GM18499 (cell line): ENCODE measurements around the gene HDAC4.

Source experiments
- ATAC-seq: cut with Tn5 transposase; IDR thresholded peaks from one replicate; pipeline ENCODE4 v1.9.1; 2021; ENCODE audit warnings: moderate number of reproducible peaks; ENCODE audit not compliant: insufficient read depth, unreplicated experiment

HDAC4 gene

GRCh38 chr2:239355139-239355538 is 45.7 kb downstream of the HDAC4 start:
- no peak for ATAC-seq

- no peak for ATAC-seq
Observed at GRCh38 chr2:239354791-239355136, 46.1 kb downstream of the HDAC4 start.

DNA sequence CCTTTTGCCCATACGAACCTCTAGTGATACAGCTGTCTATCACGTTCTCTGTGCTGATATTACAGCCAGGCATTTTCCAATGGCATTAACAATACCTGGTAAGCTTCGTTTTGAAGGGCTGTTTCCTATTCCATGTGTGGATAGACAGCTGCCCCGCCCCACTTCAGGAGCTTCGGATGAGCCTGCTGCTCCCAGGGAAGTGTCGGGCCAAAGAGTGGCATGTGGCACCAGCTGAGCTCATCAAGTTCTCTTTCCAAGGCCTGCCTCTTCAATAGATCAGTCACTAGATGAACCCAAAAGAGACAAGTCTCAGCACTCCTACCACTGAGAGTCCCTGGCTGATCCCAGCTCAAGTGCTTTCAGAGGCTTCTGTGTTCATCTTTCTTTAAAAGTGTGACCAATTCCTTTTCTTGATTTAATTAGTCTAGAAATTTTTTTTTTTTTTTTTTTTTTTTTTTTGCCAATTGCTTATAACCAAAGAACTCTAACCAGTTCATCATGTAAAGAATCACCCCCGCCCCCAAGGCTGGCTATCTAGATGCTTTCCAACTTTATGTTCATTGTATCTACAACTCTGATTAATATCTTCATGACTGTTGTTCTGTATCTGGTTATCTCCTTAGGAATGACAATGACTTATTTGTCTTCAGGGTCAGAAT is 46.6 kb downstream of the HDAC4 start:
- ATAC-seq: no peak

DNA sequence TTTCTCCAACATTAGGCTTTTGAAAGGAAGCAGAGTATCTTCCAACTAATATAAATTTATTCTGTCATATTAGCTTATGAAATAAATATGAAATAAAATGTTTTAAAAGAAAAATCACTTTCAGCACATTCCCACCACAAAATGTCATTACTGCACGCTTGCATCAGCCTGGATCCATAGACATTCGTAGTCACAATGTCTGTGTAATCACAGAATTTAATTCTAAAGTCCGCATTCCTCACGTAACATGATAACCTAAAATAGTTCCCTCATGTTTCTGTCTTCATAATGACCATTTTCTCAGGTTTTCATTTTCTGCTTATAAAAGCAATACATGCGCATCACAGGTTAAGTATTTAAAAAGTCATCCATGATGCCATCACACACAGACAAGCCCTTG is 47.1 kb downstream of the HDAC4 start:
- no peak for ATAC-seq

DNA sequence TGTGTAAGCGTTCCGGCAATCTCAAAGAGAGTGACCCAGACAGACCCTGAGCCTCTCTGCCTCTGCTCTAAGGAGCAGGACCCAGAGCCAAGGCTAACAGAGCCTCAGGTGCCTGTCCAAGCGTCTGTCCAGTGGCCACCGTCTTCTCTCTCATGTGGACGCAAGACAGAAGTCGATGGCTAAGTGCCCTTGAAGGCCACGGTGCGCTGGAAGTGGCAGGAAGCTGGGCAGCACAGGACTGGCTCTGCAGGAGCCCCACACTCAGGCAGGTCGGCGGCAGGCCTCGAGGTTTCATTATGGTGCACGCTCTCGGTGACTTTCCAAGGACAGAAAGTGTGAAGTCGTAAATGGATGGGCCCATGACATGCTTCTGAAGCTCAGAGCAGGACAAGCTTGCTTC is 49.1 kb downstream of the HDAC4 start:
- ATAC-seq: no peak

DNA sequence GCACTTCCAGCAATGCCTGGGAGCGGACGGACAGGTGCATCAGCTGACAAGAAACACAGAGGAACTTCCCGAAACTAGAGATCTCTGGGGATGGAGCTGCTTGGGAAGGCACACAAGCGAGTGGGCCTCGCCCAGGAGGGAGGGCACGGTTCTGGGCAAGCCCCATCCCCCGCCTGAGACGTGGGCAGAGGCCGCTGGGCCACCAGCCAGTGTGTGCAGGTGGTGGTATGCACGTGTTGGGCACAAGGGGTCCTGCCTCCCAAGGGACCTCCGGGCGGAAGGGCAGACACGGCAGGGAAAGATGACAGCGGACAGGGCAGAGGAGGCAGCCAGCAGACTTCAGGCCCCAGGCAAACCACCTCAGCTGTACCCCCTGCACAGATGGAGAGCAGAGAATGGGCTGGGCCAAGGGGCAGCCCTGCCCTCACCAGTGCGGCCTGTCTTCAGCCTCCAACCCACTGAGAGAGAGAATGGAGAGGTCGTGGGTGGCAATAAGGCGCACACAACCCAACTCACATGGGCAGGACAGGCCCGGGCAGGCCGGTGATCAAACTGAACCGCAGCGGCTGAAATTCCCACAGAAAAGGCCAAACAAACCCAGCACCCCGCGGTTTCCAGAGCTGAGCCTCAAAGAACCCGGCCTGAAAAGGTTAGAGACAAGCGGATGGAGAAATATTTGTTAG is 51.2 kb downstream of the HDAC4 start:
- ATAC-seq: no peak

GRCh38 chr2:239348563-239349452 is 52.0 kb downstream of the HDAC4 start:
- ATAC-seq: no peak

GRCh38 chr2:239346676-239347075 is 54.1 kb downstream of the HDAC4 start:
- ATAC-seq: no peak

DNA sequence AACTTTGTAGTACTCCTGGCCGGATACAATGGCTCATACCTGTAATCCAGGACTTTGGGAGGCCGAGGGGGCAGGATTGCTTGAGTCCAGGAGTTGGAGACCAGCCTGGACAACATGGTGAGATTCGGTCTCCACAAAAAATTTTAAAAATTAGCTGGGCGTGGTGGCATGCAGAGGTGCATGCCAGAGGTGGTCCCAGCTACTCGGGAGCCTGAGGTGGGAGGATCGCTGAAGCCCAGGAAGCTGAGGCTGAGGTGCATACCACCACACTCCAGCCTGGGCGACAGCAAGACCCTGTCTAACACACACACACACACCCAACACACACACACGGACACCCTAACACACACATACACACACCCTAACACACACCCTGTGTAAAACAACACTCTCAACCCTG is 55.6 kb downstream of the HDAC4 start:
- no peak for ATAC-seq

GRCh38 chr2:239344857-239345216 is 56.0 kb downstream of the HDAC4 start:
- ATAC-seq: no peak

DNA sequence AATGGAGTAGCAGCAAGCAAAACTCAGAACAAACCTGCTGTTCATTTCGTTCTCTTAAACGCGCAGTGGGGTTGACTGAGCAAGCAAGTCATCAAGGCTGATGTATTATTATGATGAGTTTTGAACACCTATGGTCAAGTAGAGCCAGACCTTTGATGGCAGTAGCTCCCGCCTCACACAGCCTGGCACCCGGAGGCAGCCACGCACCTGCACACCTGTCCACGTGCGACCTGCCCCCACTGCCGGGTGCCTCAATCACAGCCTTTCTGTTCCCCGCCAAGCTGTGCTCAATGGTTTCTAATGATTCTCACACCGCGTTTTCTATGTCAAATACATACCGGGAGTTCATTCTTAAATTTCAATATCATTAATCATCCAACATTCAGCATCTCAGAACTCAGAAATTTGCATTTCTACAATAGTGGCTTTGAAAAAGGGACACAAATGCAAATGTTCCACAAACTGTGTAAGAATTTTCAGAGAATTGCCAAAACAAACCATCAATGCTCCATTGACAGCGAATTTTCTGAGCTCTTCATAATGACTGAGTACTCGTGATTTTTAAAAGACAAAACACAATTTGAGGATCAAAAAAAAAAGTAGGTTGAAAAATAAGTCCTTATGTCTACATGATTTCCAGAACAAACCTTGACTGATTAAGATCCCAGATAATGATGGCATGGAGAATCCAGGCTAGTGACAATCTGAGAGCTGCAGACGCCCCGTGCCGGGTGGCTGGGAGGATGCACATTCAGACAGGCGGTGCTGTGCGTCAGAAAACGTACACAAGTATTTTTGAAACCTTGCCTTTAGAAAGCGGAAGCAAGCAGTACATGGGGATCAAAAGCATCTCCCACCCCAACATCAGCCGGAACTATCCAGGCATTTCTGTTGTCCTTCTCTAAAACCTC is 56.6 kb downstream of the HDAC4 start:
- no peak for ATAC-seq

GRCh38 chr2:239343460-239343859 is 57.4 kb downstream of the HDAC4 start:
- no peak for ATAC-seq

- no peak for ATAC-seq
Observed at GRCh38 chr2:239341840-239342239, 59.0 kb downstream of the HDAC4 start.

- no peak for ATAC-seq
Observed at GRCh38 chr2:239341146-239341732, 59.6 kb downstream of the HDAC4 start.

GRCh38 chr2:239339726-239340601 is 60.9 kb downstream of the HDAC4 start:
- ATAC-seq: no peak

DNA sequence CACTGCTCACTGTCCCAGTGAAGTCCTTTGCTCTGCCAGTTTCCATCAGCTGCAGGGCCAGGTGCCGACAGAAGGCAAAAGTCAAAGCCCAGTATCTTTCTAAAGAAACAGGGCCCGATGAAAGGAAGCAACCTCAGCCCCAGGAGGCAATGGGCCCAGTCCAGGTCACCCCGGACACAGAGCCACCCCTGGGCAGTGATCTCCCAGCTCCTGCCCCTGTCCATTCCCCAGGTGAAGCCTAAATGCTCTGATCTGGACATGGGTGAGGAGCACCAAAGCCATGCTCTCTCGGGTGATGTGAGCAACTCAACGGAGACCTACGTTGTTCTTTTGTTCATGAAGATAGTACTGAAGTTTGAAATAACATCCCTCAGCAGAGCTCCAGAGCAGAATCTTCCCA is 61.6 kb downstream of the HDAC4 start:
- no peak for ATAC-seq

DNA sequence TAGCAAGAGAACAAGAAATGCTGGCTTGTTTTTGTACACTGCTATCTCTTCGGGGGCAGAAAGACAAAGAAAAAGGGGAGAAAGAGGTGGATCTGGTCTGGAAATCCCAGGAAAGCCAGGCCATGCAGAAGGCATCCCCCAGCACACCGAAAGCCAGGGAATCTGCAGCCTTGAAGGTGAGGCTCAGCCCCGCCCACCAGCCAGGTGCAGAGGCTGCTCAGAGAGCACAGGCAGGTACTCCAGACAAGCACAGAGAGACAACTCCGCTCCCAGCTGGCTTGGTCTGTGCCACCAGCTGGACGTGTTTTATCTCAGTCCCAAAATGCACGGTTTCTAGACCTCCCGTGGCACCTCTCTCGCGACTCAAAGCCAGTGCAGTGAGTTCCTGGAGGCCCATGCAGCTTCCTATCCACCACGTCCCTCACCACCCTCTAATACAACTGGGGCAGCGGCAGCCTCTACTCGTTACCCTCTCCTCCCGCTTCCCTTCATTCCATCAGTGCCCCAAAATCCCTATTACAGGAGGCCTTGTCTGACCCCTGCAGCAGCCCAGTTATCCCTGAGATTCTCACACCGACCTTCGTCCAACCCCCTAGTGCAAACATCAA is 62.8 kb downstream of the HDAC4 start:
- no peak for ATAC-seq

DNA sequence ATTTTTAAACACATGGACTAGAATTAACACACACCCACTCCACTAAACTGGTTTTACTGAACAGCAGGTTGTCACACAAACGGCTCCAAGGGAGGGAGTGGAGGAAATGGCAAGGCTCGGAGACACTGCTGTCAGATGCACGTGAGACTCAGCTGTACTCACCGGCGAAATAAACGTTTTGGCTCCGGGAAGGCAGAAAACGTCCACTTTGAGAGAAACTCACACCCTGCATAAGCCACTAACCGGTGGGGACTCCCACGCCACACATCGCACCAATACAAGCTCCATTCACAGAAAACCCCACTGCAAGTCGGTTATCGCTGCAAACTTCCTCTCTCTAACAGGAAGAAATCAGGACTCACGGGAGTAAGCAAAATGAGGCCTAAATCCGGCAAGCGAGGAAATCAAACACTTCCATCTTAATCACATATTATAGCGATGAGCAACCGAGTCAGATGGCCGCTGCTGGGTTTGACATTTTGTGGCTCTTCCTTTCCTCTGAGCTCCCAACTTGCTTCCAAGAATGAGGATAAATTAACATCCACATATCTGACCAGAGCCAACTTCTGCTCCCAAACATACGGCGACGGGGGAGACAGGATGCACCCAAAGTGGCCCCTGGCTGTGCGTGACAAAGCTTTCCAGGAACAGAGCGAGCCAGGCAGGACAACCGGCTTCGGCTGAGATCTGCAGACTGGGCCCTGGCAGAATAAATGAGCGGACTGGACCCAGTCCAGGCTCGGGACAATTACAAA is 63.5 kb downstream of the HDAC4 start:
- ATAC-seq: no peak
